GM23248 (cell line): Measurements from ENCODE around the gene RHCE. TPM values are rescaled to one million over a fixed set of nuclear protein-coding genes. Genes with fewer than 3 reads are reported as not detected.
"Not testable (repeated sequence)": the region's sequence is repeated elsewhere in the genome, so short reads cannot be mapped to it uniquely, and the experiment has no call there.

Experiments used
- DNase-seq: peaks from one replicate; pipeline ENCODE4 v3.0.0-alpha.2; 2015
- H2AFZ ChIP-seq: fragments of 200-600 bp; sonication (generic); 2 replicates; pipeline ENCODE4 v1.6.1; 2016; ENCODE audit warnings: antibody characterized with exemption
- H3F3A ChIP-seq: fragments of 200-600 bp; sonication (generic); 2 replicates; pipeline ENCODE4 v1.6.1; 2016; ENCODE audit warnings: mild to moderate bottlenecking, antibody characterized with exemption, mixed run types; ENCODE audit not compliant: insufficient read depth
- H3K27ac ChIP-seq: fragments of 200-600 bp; sonication (generic); 2 replicates; pipeline ENCODE4 v1.5.1; 2016; ENCODE audit warnings: mild to moderate bottlenecking
- H3K27me3 ChIP-seq: fragments of 200-600 bp; sonication (generic); replicated peaks from 2 replicates; pipeline ENCODE4 v1.6.1; 2016; ENCODE audit warnings: mild to moderate bottlenecking; ENCODE audit not compliant: insufficient read depth
- H3K36me3 ChIP-seq: fragments of 200-600 bp; sonication (generic); 2 replicates; pipeline ENCODE4 v1.6.1; 2016; ENCODE audit warnings: low read depth, mild to moderate bottlenecking
- H3K4me1 ChIP-seq: fragments of 200-600 bp; sonication (generic); 2 replicates; pipeline ENCODE4 v1.6.1; 2016; ENCODE audit warnings: mild to moderate bottlenecking; ENCODE audit not compliant: insufficient read depth
- H3K4me2 ChIP-seq: fragments of 200-600 bp; sonication (generic); one replicate; pipeline ENCODE4 v1.6.1; 2016; ENCODE audit warnings: mild to moderate bottlenecking; ENCODE audit not compliant: unreplicated experiment
- H3K4me3 ChIP-seq: fragments of 200-600 bp; sonication (generic); 2 replicates; pipeline ENCODE4 v1.5.1; 2016; ENCODE audit warnings: mild to moderate bottlenecking
- H3K79me2 ChIP-seq: fragments of 200-600 bp; sonication (generic); 2 replicates; pipeline ENCODE4 v1.6.1; 2016; ENCODE audit warnings: mild to moderate bottlenecking; ENCODE audit not compliant: insufficient read depth
- H3K9ac ChIP-seq: fragments of 200-600 bp; sonication (generic); 2 replicates; pipeline ENCODE4 v1.6.1; 2016; ENCODE audit warnings: mild to moderate bottlenecking
- H3K9me2 ChIP-seq: fragments of 200-600 bp; sonication (generic); 2 replicates; pipeline ENCODE4 v1.6.1; 2016; ENCODE audit warnings: mixed run types, mild to moderate bottlenecking, moderate library complexity; ENCODE audit not compliant: insufficient read depth
- H3K9me3 ChIP-seq: fragments of 200-600 bp; sonication (generic); one replicate; pipeline ENCODE4 v1.6.1; 2017; ENCODE audit warnings: low read depth
- H4K20me1 ChIP-seq: fragments of 200-600 bp; sonication (generic); 2 replicates; pipeline ENCODE4 v1.6.0; 2016; ENCODE audit not compliant: insufficient read depth
- EZH2 ChIP-seq: fragments of 200-600 bp; sonication (generic); IDR thresholded peaks from 2 replicates; pipeline ENCODE4 v1.6.1; 2018; ENCODE audit warnings: antibody characterized with exemption, mild to moderate bottlenecking; ENCODE audit not compliant: insufficient read depth, poor library complexity, severe bottlenecking
- EZH2phosphoT487 ChIP-seq: fragments of 200-600 bp; sonication (generic); IDR thresholded peaks from 2 replicates; pipeline ENCODE4 v1.6.1; 2018; ENCODE audit warnings: antibody characterized with exemption, moderate library complexity, mild to moderate bottlenecking, low read depth; ENCODE audit not compliant: insufficient read depth
- WGBS, 2 experiments: methylation state at CpG; one replicate each; pipeline ENCODE4 v1.1.6; 2015 to 2017; ENCODE audit warnings: low lambda C conversion rate in 2 of 2, low coverage in 1 of 2; ENCODE audit errors: missing lambda C conversion rate in 2 of 2; 5-methylcytosine and 5-hydroxymethylcytosine counted together
- in situ Hi-C: fragments of 300-500 bp; cut with MboI; formaldehyde crosslinking; loops from 2 replicates; pipeline ENCODE4 v1.15.0; 2020
- polyA plus RNA-seq: library from polyadenylated mRNA; unstranded; fragments of >200 nt; fragmentation: Nextera tagmentation; extraction: Ambion mirVana; gene quantifications from 2 replicates; pipeline ENCODE4 v1.2.1, GENCODE V29; 2016
- total RNA-seq: library from RNA; depleted of rRNA; stranded (reverse); fragments of >200 nt; shearing (Covaris generic); gene quantifications from 2 replicates; pipeline ENCODE4 v1.2.3, GENCODE V29; 2014

The RHCE gene
- total and polyA plus RNA-seq, 2 experiments from 2014 or later, result 0.43 to 0.90 TPM

DNA sequence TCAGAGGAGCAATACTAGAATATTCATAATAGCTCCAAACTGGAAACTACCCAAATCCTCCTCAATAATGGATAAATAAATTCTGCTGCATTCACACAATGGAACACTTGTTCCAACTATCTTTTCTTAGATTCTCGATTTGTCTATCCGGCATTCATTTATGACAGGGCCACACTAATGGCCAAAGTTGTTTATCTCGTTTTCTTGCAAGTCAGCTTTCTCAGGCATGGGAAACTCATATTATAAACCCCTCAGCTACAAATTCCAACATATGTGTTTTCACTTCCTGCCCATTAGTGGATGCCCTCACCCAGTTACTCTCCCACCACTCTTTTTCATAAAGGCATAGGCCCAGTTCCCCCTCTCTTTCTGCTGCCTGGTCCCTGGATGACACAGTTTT is 42.3 kb downstream of the RHCE start:
- H3K4me1 ChIP-seq, DNase-seq, H3K79me2 ChIP-seq, H3K27ac ChIP-seq, H3K9ac ChIP-seq, H3K4me3 ChIP-seq, H4K20me1 ChIP-seq, H3K4me2 ChIP-seq, H2AFZ ChIP-seq, H3F3A ChIP-seq, H3K36me3 ChIP-seq, in situ Hi-C loops, H3K9me3 ChIP-seq, H3K9me2 ChIP-seq, H3K27me3 ChIP-seq: not testable (repeated sequence)
- 96 to 99% methylated on average over 3 of the region's 3 CpGs for WGBS, 2 experiments

DNA sequence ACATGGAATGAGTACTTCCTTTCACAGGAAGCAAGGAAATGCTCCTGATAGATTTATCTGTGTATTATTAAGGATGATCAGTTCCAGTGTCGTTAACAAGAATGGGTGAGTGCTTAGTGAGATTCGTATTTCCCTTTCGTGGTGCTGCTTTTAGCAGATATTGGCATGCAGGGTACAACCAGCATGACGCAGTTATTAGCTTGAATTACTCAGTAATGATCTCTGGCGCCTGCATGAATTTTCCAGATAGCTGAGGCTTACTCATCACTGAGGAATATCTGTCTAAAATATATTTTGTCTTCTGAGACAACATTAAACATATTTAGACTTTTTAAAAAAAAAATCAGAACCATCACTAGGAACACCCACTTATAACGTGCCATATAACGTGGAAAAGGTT is 48.9 kb downstream of the RHCE start:
- peak; percentile 95 for DNase-seq
- H4K20me1 ChIP-seq, in situ Hi-C loops, H3F3A ChIP-seq, H3K36me3 ChIP-seq, H3K9me2 ChIP-seq, H3K79me2 ChIP-seq, H3K9me3 ChIP-seq, H3K27me3 ChIP-seq: not testable (repeated sequence)
- peak overlapping the region; percentile 78 for H3K4me2 ChIP-seq
- H3K27ac ChIP-seq, result peak overlapping the region; percentile 92
- H2AFZ ChIP-seq, result peak overlapping the region; percentile 26; the same call in 1 of the 2 replicates
- H3K9ac ChIP-seq, result peak overlapping the region; percentile 69
- H3K4me3 ChIP-seq, result peak overlapping the region; percentile 39; the same call in 1 of the 2 replicates
- H3K4me1 ChIP-seq, result peaks cover 19% of the 10 kb centered on the region
- 0 to 1% methylated on average over 7 of the region's 7 CpGs for WGBS, 2 experiments

DNA sequence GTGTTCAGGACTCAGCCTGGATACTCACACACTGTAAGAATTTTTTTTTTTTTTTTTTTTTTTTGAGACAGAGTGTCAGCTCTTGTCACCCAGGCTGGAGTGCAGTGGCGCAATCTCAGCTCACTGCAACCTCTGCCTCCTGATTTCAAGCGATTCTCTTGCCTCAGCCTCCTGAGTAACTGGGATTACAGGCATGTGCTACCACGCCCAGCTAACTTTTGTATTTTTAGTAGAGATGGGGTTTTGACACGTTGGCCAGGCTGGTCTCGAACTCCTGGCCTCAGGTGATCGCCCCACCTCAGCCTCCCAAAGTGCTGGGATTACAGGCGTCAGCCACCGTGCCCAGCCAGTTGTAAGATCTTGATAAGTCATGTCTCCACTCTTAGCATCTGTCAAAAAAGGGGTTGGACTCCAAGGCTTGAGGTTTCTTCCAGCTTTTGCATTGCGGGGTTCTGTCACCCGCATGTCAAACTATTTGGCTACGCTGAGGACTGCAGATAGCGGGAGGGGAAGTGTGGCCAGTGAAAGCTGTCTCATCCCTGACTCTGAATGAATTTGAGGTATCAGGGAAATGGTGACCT is 50.8 kb downstream of the RHCE start:
- peaks cover 19% of the 10 kb centered on the region for H3K4me1 ChIP-seq
- H3K79me2 ChIP-seq, H3K4me3 ChIP-seq, H3K9me3 ChIP-seq, DNase-seq, H4K20me1 ChIP-seq, H3F3A ChIP-seq, H3K9ac ChIP-seq, H3K4me2 ChIP-seq, H2AFZ ChIP-seq, H3K27me3 ChIP-seq, H3K9me2 ChIP-seq, in situ Hi-C loops, H3K36me3 ChIP-seq: not testable (repeated sequence)
- 0 out of 2 replicates have a peak overlapping the region, but pooled peaks have one; percentile 35 for H3K27ac ChIP-seq
- 88 to 92% methylated on average over 12 of the region's 12 CpGs for WGBS, 2 experiments

DNA sequence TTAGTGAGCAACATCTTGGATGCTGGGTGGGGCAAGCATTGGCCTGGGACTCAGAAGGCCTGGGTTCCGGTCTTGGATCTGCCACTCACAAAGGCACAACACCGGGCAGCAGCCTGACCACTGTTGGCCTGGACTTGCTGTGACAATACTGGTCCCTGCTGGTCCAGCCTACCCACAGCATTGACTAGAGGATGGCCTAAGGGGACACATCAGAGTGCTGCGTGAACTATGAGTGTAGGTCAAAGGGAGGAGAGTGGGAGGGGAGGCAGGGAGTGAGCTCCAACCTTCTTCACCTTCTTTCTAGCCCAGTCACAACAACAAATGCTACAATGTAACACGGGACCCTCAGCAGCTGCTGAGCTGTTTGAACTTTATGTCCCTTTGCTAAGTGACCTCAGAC is 51.4 kb downstream of the RHCE start:
- in situ Hi-C loops, result no loop called here
- peaks cover 9% of the 10 kb centered on the region; the same call in 1 of the 2 replicates for H3F3A ChIP-seq
- H3K9me2 ChIP-seq, result no peaks in the 10 kb centered on the region
- H3K4me1 ChIP-seq, result peaks cover 19% of the 10 kb centered on the region
- TF ChIP-seq EZH2 (no peak), EZH2phosphoT487 (no peak)
- no peaks in the 10 kb centered on the region for H3K36me3 ChIP-seq
- no peaks in the 10 kb centered on the region for H3K27me3 ChIP-seq
- H3K4me3 ChIP-seq, result no peak overlapping the region
- no peak for DNase-seq
- H4K20me1 ChIP-seq, result no peaks in the 10 kb centered on the region
- no peak overlapping the region for H2AFZ ChIP-seq
- H3K27ac ChIP-seq, result no peak overlapping the region
- H3K9ac ChIP-seq, result no peak overlapping the region
- no peak overlapping the region for H3K4me2 ChIP-seq
- H3K79me2 ChIP-seq, result no peaks in the 10 kb centered on the region
- no peaks in the 10 kb centered on the region for H3K9me3 ChIP-seq
- WGBS, 2 experiments, result 85 to 90% methylated on average over 4 of the region's 4 CpGs

DNA sequence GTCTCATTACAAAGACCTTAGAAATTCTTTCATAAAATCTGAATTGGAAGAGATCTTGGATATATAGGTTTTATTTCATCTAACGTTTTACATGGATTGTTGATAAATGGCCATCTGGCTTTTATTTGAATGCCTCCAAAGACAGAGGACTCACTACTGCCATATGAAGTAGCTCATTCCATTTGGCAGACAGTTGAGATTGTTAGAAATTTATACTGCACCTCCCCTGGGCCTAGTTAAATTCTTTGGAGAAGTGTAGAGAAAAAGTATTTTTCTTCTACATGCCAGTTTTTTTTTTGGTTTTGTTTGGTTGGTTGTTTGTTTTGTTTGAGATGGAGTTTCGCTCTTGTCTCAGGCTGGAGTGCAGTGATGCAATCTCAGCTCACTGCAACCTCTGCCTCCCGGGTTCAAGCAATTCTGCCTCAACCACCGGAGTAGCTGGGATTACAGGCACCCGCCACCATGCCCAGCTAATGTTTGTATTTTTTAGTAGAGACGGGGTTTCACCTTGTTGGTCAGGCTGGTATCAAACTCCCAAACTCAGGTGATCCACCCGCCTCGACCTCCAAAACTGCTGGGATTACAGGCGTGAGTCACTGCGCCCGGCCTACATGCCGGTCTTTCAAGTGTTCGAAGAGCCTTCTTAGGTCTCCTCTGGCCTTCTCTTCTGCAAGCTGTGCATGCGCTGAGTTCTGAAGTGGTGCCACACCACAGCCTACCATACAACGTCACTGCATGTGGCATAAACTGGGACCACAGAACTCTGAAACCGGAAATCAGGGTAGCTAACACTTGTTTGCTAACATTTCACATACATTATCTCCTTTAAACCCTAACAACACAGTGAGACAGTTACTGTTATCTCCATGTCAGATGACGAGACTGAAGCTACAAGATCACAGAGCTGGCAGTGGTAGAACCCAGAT is 57.7 kb downstream of the RHCE start:
- Histone ChIP-seq H3K79me2 (peaks cover 22% of the 10 kb centered on the region), H3F3A (peaks cover 28% of the 10 kb centered on the region), H3K4me1 (peaks cover 20% of the 10 kb centered on the region), H3K36me3 (peaks cover 31% of the 10 kb centered on the region)
- H3K4me2 ChIP-seq, H3K9ac ChIP-seq, H3K27me3 ChIP-seq, H3K9me3 ChIP-seq, H3K9me2 ChIP-seq, H3K27ac ChIP-seq, in situ Hi-C loops, H4K20me1 ChIP-seq, DNase-seq, H2AFZ ChIP-seq, H3K4me3 ChIP-seq: not testable (repeated sequence)
- WGBS, 2 experiments, result no CpG with 5 or more reads among the region's 17 CpGs
